Caco-2 (cell line): ENCODE results near the gene GHDC. TPM values are rescaled to one million over a fixed set of nuclear protein-coding genes. Genes with fewer than 3 reads are reported as not detected.
"Not testable (repeated sequence)": the region's sequence is repeated elsewhere in the genome, so short reads cannot be mapped to it uniquely, and the experiment has no call there.

Experiments
- BruUV-seq: library from RNA; stranded (reverse); fragments of 400-500 nt; replicated peaks from 2 replicates; lab custom pipeline; 2021; lab: Mats Ljungman, UMichigan
- CTCF ChIA-PET: fragments of 300-600 bp; sonication (Branson Sonifier 250); formaldehyde crosslinking; loops from one replicate; lab custom pipeline; 2022; ENCODE audit warnings: antibody characterized with exemption; lab: Charles Lee
- POLR2A ChIA-PET: fragments of 300-600 bp; sonication (Branson Sonifier 250); formaldehyde crosslinking; loops from one replicate; lab custom pipeline; 2022; ENCODE audit warnings: antibody characterized with exemption; lab: Charles Lee
- DNase-seq, 2 experiments: peaks; one replicate each; pipeline versions ENCODE4 v3.0.0 to v3.0.0-alpha.2; 2020 to 2022
- H3K27me3 ChIP-seq: replicated peaks from 2 replicates; pipeline ENCODE4 v1.6.0; 2011; ENCODE audit warnings: low read length; ENCODE audit not compliant: control insufficient read depth, insufficient read depth
- H3K36me3 ChIP-seq: 2 replicates; pipeline ENCODE4 v1.5.1; 2011; ENCODE audit warnings: low read length; ENCODE audit not compliant: control insufficient read depth, insufficient read depth
- H3K4me1 ChIP-seq: fragments of 250-450 bp; sonication (Bioruptor Pico); 2 replicates; pipeline ENCODE4 v1.5.1; 2020; ENCODE audit warnings: mild to moderate bottlenecking
- H3K4me3 ChIP-seq: 2 replicates; pipeline ENCODE4 v1.5.1; 2011; ENCODE audit warnings: low read depth, mild to moderate bottlenecking, control low read depth, low read length
- H3K9me3 ChIP-seq: fragments of 250-450 bp; sonication (Bioruptor Pico); 2 replicates; pipeline ENCODE4 v1.5.1; 2020; ENCODE audit warnings: mild to moderate bottlenecking, moderate library complexity
- H3K27ac Mint-ChIP-seq: one replicate; pipeline ENCODE4 v1.8.0; 2022; ENCODE audit warnings: mixed read lengths; ENCODE audit not compliant: unreplicated experiment
- H3K27me3 Mint-ChIP-seq: one replicate; pipeline ENCODE4 v1.8.0; 2022; ENCODE audit warnings: mixed read lengths; ENCODE audit not compliant: insufficient read depth, unreplicated experiment
- H3K36me3 Mint-ChIP-seq: one replicate; pipeline ENCODE4 v1.8.0; 2022; ENCODE audit warnings: mild to moderate bottlenecking, mixed read lengths; ENCODE audit not compliant: insufficient read depth, unreplicated experiment
- H3K4me1 Mint-ChIP-seq: one replicate; pipeline ENCODE4 v1.8.0; 2022; ENCODE audit warnings: low read depth, mixed read lengths; ENCODE audit not compliant: unreplicated experiment
- H3K4me3 Mint-ChIP-seq: one replicate; pipeline ENCODE4 v1.8.0; 2022; ENCODE audit warnings: mild to moderate bottlenecking, moderate library complexity, mixed read lengths; ENCODE audit not compliant: unreplicated experiment
- H3K9me3 Mint-ChIP-seq: one replicate; pipeline ENCODE4 v1.8.0; 2022; ENCODE audit warnings: mixed read lengths; ENCODE audit not compliant: unreplicated experiment
- CTCF ChIP-seq, 2 experiments: fragments of 200-600 bp in 1 of 2; IDR thresholded peaks; 1 replicate in 1 of 2; 2 replicates in 1 of 2; pipeline versions ENCODE4 v1.5.1 to v1.8.0; 2011 to 2022; ENCODE audit warnings: antibody characterized with exemption in 1 of 2, control low read depth in 1 of 2, inconsistent platforms in 1 of 2, low read depth in 1 of 2, low read length in 1 of 2, mild to moderate bottlenecking in 1 of 2, moderate library complexity in 1 of 2; ENCODE audit not compliant: insufficient read depth in 1 of 2, severe bottlenecking in 1 of 2, unreplicated experiment in 1 of 2
- intact Hi-C: fragments of 100-400 bp; cut with micrococcal nuclease; formaldehyde crosslinking; loops from one replicate; pipeline ENCODE4 v1.10.0; 2022; ENCODE audit not compliant: unreplicated experiment
- total RNA-seq: library from RNA; stranded (reverse); gene quantifications from 2 replicates; pipeline ENCODE4 v1.2.3, GENCODE V29; 2022

Gene GHDC
- total RNA-seq, 1 experiment from 2014 or later, result 17.7 TPM

GRCh38 chr17:42241871-42242270 lies 47.6 kb upstream of the GHDC start:
- BruUV-seq, result no TSS peak
- TF ChIP-seq CTCF (IDR thresholded peaks at IDR 0.05; ENCODE audit: insufficient read depth in 1 of 2, low read depth in 1 of 2, low read length in 1 of 2, severe bottlenecking in 1 of 2, unreplicated experiment in 1 of 2), result no peak
- Mint-ChIP-seq H3K4me1 (no peaks in the 10 kb centered on the region), H3K4me3 (no peak overlapping the region), H3K36me3 (no peaks in the 10 kb centered on the region), H3K27ac (no peak overlapping the region), H3K27me3 (no peaks in the 10 kb centered on the region), H3K9me3 (no peaks in the 10 kb centered on the region)
- Histone ChIP-seq H3K4me3 (no peak overlapping the region), H3K27me3 (no peaks in the 10 kb centered on the region), H3K4me1 (no peaks in the 10 kb centered on the region), H3K36me3 (no peaks in the 10 kb centered on the region), H3K9me3 (no peaks in the 10 kb centered on the region)
- ChIA-PET CTCF (no interaction called here), POLR2A (no interaction called here)
- no peak for DNase-seq
- intact Hi-C loops, result no loop called here

GRCh38 chr17:42240863-42241262 lies 46.6 kb upstream of the GHDC start:
- CTCF ChIA-PET, H3K27me3 ChIP-seq, H3K4me1 ChIP-seq, DNase-seq, BruUV-seq, H3K36me3 Mint-ChIP-seq, intact Hi-C loops, H3K4me1 Mint-ChIP-seq, H3K27ac Mint-ChIP-seq, H3K36me3 ChIP-seq, H3K4me3 ChIP-seq, H3K9me3 ChIP-seq, H3K4me3 Mint-ChIP-seq, H3K27me3 Mint-ChIP-seq, H3K9me3 Mint-ChIP-seq: not testable (repeated sequence)
- POLR2A ChIA-PET, result interaction anchor here (0.7 kb wide), 1 partner anchor 40 kb away, joined by 16 read pairs; no protein-coding TSS in a partner anchor

GRCh38 chr17:42240201-42240600 lies 45.9 kb upstream of the GHDC start:
- no peak for DNase-seq
- no peaks in the 10 kb centered on the region for H3K27me3 Mint-ChIP-seq
- intact Hi-C loops, result no loop called here
- H3K4me3 Mint-ChIP-seq, result no peak overlapping the region
- H3K27me3 ChIP-seq, result no peaks in the 10 kb centered on the region
- no TSS peak for BruUV-seq
- no peaks in the 10 kb centered on the region for H3K36me3 Mint-ChIP-seq
- CTCF ChIA-PET, result no interaction called here
- no peak for TF ChIP-seq CTCF (IDR thresholded peaks at IDR 0.05; ENCODE audit: insufficient read depth in 1 of 2, low read depth in 1 of 2, low read length in 1 of 2, severe bottlenecking in 1 of 2, unreplicated experiment in 1 of 2)
- no peaks in the 10 kb centered on the region for H3K9me3 ChIP-seq
- H3K4me1 ChIP-seq, result no peaks in the 10 kb centered on the region
- no peaks in the 10 kb centered on the region for H3K9me3 Mint-ChIP-seq
- POLR2A ChIA-PET, result no interaction called here
- no peaks in the 10 kb centered on the region for H3K36me3 ChIP-seq
- no peaks in the 10 kb centered on the region for H3K4me1 Mint-ChIP-seq
- no peak overlapping the region for H3K27ac Mint-ChIP-seq
- H3K4me3 ChIP-seq, result no peak overlapping the region

DNA sequence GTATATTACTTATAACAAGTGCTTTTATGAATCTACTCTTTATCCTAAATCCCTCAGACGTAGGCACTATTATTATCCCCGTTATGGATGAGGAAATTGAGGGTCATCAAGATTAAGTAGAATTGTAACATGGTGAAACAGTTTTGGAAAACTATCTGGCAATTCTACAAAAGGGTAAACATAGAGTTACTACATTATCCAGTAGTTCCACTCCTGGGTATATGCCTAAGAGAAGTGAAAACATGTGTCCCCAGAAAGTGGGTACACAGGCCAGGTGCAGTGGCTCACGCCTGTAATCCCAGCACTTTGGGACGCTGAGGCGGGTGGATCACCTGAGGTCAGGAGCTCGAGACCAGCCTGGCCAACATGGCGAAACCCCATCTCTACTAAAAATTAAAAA lies 45.3 kb upstream of the GHDC start:
- POLR2A ChIA-PET, H3K9me3 ChIP-seq, BruUV-seq, intact Hi-C loops, H3K36me3 ChIP-seq, H3K4me1 Mint-ChIP-seq, H3K27me3 ChIP-seq, H3K36me3 Mint-ChIP-seq, H3K27ac Mint-ChIP-seq, DNase-seq, H3K27me3 Mint-ChIP-seq, H3K9me3 Mint-ChIP-seq, H3K4me1 ChIP-seq, H3K4me3 ChIP-seq, H3K4me3 Mint-ChIP-seq: not testable (repeated sequence)
- CTCF ChIA-PET, result interaction anchor here (0.7 kb wide), 1 partner anchor 44 kb away, joined by 3 read pairs; no protein-coding TSS in a partner anchor
